B cell (primary cell): ENCODE results near the gene STXBP4. TPM values are rescaled to one million over a fixed set of nuclear protein-coding genes. Genes with fewer than 3 reads are reported as not detected.

Source experiments
- ATAC-seq: fragments of 200-7000 bp; cut with Tn5 transposase; one replicate; pipeline ENCODE4 v1.10.0; 2021; ENCODE audit warnings: low read depth, mild to moderate bottlenecking, moderate number of reproducible peaks, moderate library complexity
- CTCF ChIA-PET: fragments of 350-600 bp; sonication (Branson Sonifier 250); formaldehyde crosslinking; loops from one replicate; lab custom pipeline; 2021; ENCODE audit warnings: antibody characterized with exemption, inconsistent platforms; lab: Charles Lee
- POLR2A ChIA-PET: fragments of 350-600 bp; sonication (Branson Sonifier 250); formaldehyde crosslinking; loops from one replicate; lab custom pipeline; 2021; ENCODE audit warnings: antibody characterized with exemption; lab: Charles Lee
- DNase-seq: peaks from one replicate; pipeline ENCODE4 v3.0.0; 2013
- H2AFZ ChIP-seq: 2 replicates; pipeline ENCODE4 v1.6.1; 2012; ENCODE audit warnings: mild to moderate bottlenecking, low read depth, low read length; ENCODE audit not compliant: insufficient read depth, poor library complexity, severe bottlenecking
- H3K27ac ChIP-seq, 2 donors: 1 replicate in 1 of 2; 2 replicates in 1 of 2; pipeline ENCODE4 v1.5.1; 2012 to 2013; ENCODE audit warnings: low read length in 2 of 2, mild to moderate bottlenecking in 2 of 2, moderate library complexity in 1 of 2
- H3K27me3 ChIP-seq, 4 experiments: fragments of 200-600 bp in 1 of 4; sonication (generic) in 1 of 4; replicated peaks in 1 of 4; 1 replicate in 2 of 4; 2 replicates in 2 of 4; pipeline versions ENCODE4 v1.6.1 to v1.7.0; 2013 to 2016; ENCODE audit warnings: low read length in 3 of 4, mild to moderate bottlenecking in 2 of 4, mixed read lengths in 1 of 4, moderate library complexity in 1 of 4; ENCODE audit not compliant: insufficient read depth in 4 of 4, control insufficient read depth in 3 of 4; ENCODE audit errors: control extremely low read depth in 1 of 4
- H3K36me3 ChIP-seq, 2 experiments: replicated peaks in 1 of 2; 1 replicate in 1 of 2; 2 replicates in 1 of 2; pipeline versions ENCODE4 v1.6.1 to v1.7.1; 2013; ENCODE audit warnings: low read length in 1 of 2; ENCODE audit not compliant: insufficient read depth in 2 of 2, control insufficient read depth in 1 of 2; ENCODE audit errors: control extremely low read depth in 1 of 2, extremely low read depth in 1 of 2
- H3K4me1 ChIP-seq, 2 donors: fragments of 200-600 bp in 1 of 2; sonication (generic) in 1 of 2; 1 replicate in 1 of 2; 2 replicates in 1 of 2; pipeline versions ENCODE4 v1.5.1 to v1.6.1; 2013 to 2017; ENCODE audit warnings: low read length in 2 of 2; ENCODE audit not compliant: control insufficient read depth in 2 of 2, insufficient read depth in 2 of 2
- H3K4me2 ChIP-seq: replicated peaks from 2 replicates; pipeline ENCODE3; 2012; ENCODE audit warnings: mild to moderate bottlenecking, low read depth, low read length; ENCODE audit not compliant: poor library complexity, severe bottlenecking
- H3K4me3 ChIP-seq, 5 experiments: fragments of 200-600 bp in 1 of 5; sonication (generic) in 1 of 5; 1 replicate in 3 of 5; 2 replicates in 2 of 5; pipeline versions ENCODE4 v1.5.1 to v1.7.0; 2011 to 2016; ENCODE audit warnings: low read length in 4 of 5, mild to moderate bottlenecking in 4 of 5, low read depth in 2 of 5, control low read depth in 1 of 5, moderate library complexity in 1 of 5; ENCODE audit not compliant: insufficient read depth in 1 of 5; ENCODE audit errors: control extremely low read depth in 1 of 5, extremely low read depth in 1 of 5
- H3K79me2 ChIP-seq: fragments of 200-600 bp; sonication (generic); one replicate; pipeline ENCODE4 v1.6.0; 2016; ENCODE audit warnings: low read length; ENCODE audit not compliant: control insufficient read depth, insufficient read depth
- H3K9ac ChIP-seq: fragments of 200-600 bp; sonication (generic); 2 replicates; pipeline ENCODE4 v1.6.1; 2017; ENCODE audit warnings: mild to moderate bottlenecking, low read length, moderate library complexity
- H3K9me3 ChIP-seq, 3 donors: one replicate each; pipeline versions ENCODE4 v1.6.1 to v1.7.1; 2013; ENCODE audit warnings: low read length in 2 of 3; ENCODE audit not compliant: control insufficient read depth in 2 of 3, insufficient read depth in 1 of 3; ENCODE audit errors: control extremely low read depth in 1 of 3
- H4K20me1 ChIP-seq: 2 replicates; pipeline ENCODE4 v1.6.0; 2012; ENCODE audit warnings: mild to moderate bottlenecking, low read length; ENCODE audit not compliant: insufficient read depth, control insufficient read depth, poor library complexity, severe bottlenecking
- H3K27ac Mint-ChIP-seq: one replicate; pipeline ENCODE4 v1.8.0; 2021; ENCODE audit warnings: mixed read lengths
- H3K27me3 Mint-ChIP-seq: one replicate; pipeline ENCODE4 v1.8.0; 2021; ENCODE audit warnings: mixed read lengths
- H3K4me1 Mint-ChIP-seq: one replicate; pipeline ENCODE4 v1.8.0; 2021; ENCODE audit warnings: mixed read lengths
- H3K4me3 Mint-ChIP-seq: one replicate; pipeline ENCODE4 v1.8.0; 2021; ENCODE audit warnings: mixed read lengths
- H3K9me3 Mint-ChIP-seq: one replicate; pipeline ENCODE4 v1.8.0; 2022; ENCODE audit warnings: mixed read lengths; ENCODE audit not compliant: insufficient read depth
- CTCF ChIP-seq: fragments of 200-600 bp; IDR thresholded peaks from one replicate; pipeline ENCODE4 v1.8.0; 2022; ENCODE audit warnings: antibody characterized with exemption, mild to moderate bottlenecking
- EZH2 ChIP-seq: IDR thresholded peaks from 2 replicates; pipeline ENCODE4 v1.6.1; 2012; ENCODE audit warnings: borderline replicate concordance, low read depth, mild to moderate bottlenecking, moderate library complexity, low read length; ENCODE audit not compliant: insufficient read depth, poor library complexity, severe bottlenecking
- WGBS: methylation state at CpG from one replicate; pipeline ENCODE4 v1.1.5; 2013; ENCODE audit warnings: missing lambda C conversion rate; ENCODE audit not compliant: insufficient coverage; 5-methylcytosine and 5-hydroxymethylcytosine counted together
- intact Hi-C: fragments of 100-400 bp; cut with micrococcal nuclease; formaldehyde crosslinking; loops from one replicate; pipeline ENCODE4 v1.10.0; 2022
- polyA plus RNA-seq: library from polyadenylated mRNA; depleted of rRNA; stranded (reverse); fragments of >200 nt; gene quantifications from 2 replicates; pipeline ENCODE4 v1.2.3, GENCODE V29; 2012
- total RNA-seq, 2 donors: library from RNA; stranded (reverse); fragments of 120-200 nt in 1 of 2; gene quantifications; 1 replicate in 1 of 2; 2 replicates in 1 of 2; pipeline versions ENCODE4 v1.2.3 to v1.2.4, GENCODE V29; 2013 to 2022

STXBP4 gene
- total and polyA plus RNA-seq, 2 donors (not counting 1 experiment from before 2014, with no cell fraction given), result 1.2 to 11.4 TPM

- TF ChIP-seq EZH2, result no peak
- TF ChIP-seq CTCF, result no peak
- no peaks in the 10 kb centered on the region for H3K36me3 ChIP-seq
- H3K4me2 ChIP-seq, result no peak overlapping the region
- no peaks in the 10 kb centered on the region for H3K27me3 Mint-ChIP-seq
- peaks cover 45% of the 10 kb centered on the region for H3K4me1 Mint-ChIP-seq
- H3K27ac Mint-ChIP-seq, result no peak overlapping the region
- no peak overlapping the region for H3K4me3 ChIP-seq
- no peaks in the 10 kb centered on the region for H4K20me1 ChIP-seq
- POLR2A ChIA-PET, result no interaction called here
- ATAC-seq (no peak), DNase-seq (no peak)
- 94% methylated on average over 3 of the region's 4 CpGs for WGBS
- no peak overlapping the region for H3K27ac ChIP-seq
- peaks cover 28 to 29% of the 10 kb centered on the region in 2 donors for H3K4me1 ChIP-seq
- no peak overlapping the region for H2AFZ ChIP-seq
- H3K9me3 ChIP-seq, result peaks cover 0 to 3% (median 0%) of the 10 kb centered on the region in 3 donors
- CTCF ChIA-PET, result no interaction called here
- H3K79me2 ChIP-seq, result no peaks in the 10 kb centered on the region
- no peak overlapping the region for H3K9ac ChIP-seq
- no peaks in the 10 kb centered on the region for H3K27me3 ChIP-seq
- intact Hi-C loops, result no loop called here
- no peak overlapping the region for H3K4me3 Mint-ChIP-seq
- H3K9me3 Mint-ChIP-seq, result no peaks in the 10 kb centered on the region
Observed at GRCh38 chr17:55171634-55172328, 203.2 kb downstream of the STXBP4 start.

GRCh38 chr17:55172612-55173011, 204.0 kb downstream of the STXBP4 start:
- Mint-ChIP-seq H3K4me1 (peaks cover 47% of the 10 kb centered on the region), H3K9me3 (no peaks in the 10 kb centered on the region), H3K27ac (no peak overlapping the region), H3K4me3 (no peak overlapping the region), H3K27me3 (no peaks in the 10 kb centered on the region)
- POLR2A ChIA-PET, result no interaction called here
- CTCF ChIA-PET, result no interaction called here
- WGBS, result no CpG with 5 or more reads among the region's 2 CpGs
- Histone ChIP-seq H3K27ac (no peak overlapping the region), H2AFZ (no peak overlapping the region), H3K27me3 (no peaks in the 10 kb centered on the region), H3K36me3 (no peaks in the 10 kb centered on the region), H3K4me1 (peaks cover 30 to 33% of the 10 kb centered on the region in 2 donors), H3K4me3 (no peak overlapping the region), H3K79me2 (no peaks in the 10 kb centered on the region), H4K20me1 (no peaks in the 10 kb centered on the region), H3K4me2 (no peak overlapping the region), H3K9me3 (peaks cover 0 to 3% (median 0%) of the 10 kb centered on the region in 3 donors), H3K9ac (no peak overlapping the region)
- ATAC-seq (no peak), DNase-seq (no peak)
- intact Hi-C loops, result no loop called here
- TF ChIP-seq CTCF, result no peak
- TF ChIP-seq EZH2, result no peak
